ENCODE data around the gene TNNI3K.

DNA sequence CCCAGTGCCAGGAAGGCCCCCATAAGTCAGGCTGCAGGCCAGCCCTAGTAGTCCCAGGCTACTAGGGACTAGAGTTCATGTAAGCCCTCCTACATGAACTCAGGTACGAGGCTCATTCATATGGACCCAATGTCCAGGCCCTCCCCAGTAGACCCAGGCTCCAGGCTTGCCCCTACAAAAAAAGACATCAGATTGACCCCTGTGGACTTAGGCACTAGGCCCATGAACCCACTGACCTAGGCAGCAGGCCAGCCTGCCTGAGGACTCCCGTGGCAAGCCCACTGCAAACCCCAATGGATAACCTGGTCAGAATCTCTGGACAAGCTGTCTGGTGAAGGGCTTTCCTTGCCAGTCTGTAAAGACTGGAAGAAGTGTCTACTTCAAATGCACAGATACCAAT, 51.2 kb downstream of the TNNI3K start:
- TF ChIP-seq SUZ12 (IDR thresholded peaks at IDR 0.05; ENCODE audit: extremely low read depth, insufficient read depth, insufficient read length) (no peak), YY1 (IDR thresholded peaks at IDR 0.05; ENCODE audit: insufficient read depth, insufficient read length) (no peak)
